Ramos (cell line): ENCODE measurements around the gene SLCO1A2.

Experiments
- in situ Hi-C: fragments of 300-500 bp; cut with MboI; formaldehyde crosslinking; loops from one replicate; pipeline ENCODE4 v1.14.3; 2022; ENCODE audit warnings: low sequenced_read_pairs; ENCODE audit not compliant: unreplicated experiment

Gene SLCO1A2

GRCh38 chr12:21221072-21221471 lies 113.6 kb downstream of the SLCO1A2 start:
- in situ Hi-C loops: no loop called here

- in situ Hi-C loops: no loop called here
Observed at GRCh38 chr12:21220266-21220665, 114.5 kb downstream of the SLCO1A2 start.

- in situ Hi-C loops: no loop called here
Observed at GRCh38 chr12:21219206-21219605, 115.5 kb downstream of the SLCO1A2 start.
